Stimulated activated CD8-positive, alpha-beta memory T cell treated with anti-CD3 and anti-CD28 coated beads, Interleukin-2, amount 100 ng/mL, for 48 hours (primary cell): ENCODE results near the gene RHBDF1.
A peak's percentile ranks its signal among the peaks of the same experiment; 100 is the strongest.

Experiments used
- DNase-seq, 2 donors: peaks; one replicate each; pipeline ENCODE4 v3.0.0-alpha.2; 2020; ENCODE audit warnings: low read depth in 2 of 2

The RHBDF1 gene

DNA sequence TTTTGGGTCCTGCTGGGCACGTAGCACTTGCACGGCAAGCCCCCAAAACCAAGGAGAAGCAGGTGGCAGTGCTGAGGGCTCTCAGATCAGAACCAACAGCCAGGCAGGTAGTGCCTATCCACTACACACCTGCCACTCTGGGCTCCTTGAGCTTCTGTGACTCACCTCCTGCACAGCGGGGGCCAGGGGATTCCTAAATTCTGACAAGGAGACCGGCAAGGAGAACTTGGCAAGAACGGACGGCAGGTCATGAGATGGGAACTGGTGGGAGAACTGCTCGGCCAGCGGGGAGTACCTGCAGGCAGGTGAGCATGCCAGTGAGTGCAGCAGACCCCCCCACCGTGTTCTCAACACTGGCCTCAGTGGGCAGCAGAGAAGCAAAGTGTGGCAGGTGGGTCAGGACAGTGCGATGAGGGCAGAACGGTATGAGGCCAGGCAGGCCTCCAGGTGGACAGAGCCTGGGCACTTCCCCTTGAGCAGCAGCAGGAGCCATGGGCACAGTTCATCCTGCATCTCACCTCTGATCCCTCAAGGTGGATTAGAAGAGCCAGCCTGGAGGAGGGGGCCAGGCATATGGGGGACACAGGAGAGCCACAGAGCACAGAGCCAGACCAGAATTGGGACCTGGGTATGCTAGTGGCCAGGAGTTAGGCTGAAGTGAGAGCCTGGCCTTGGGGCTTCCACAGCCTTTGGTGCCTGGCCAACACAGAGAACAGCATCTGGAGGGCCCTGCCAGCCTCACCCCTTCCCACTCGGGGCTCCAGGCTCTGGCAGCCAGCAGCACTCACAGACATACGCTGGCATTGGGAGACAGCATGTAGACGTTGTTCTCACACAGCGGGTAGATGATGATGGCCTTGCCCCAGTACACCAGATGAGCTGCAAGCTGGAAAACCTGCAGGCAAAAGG lies 20.3 kb upstream of the RHBDF1 start:
- DNase-seq: no peak

DNA sequence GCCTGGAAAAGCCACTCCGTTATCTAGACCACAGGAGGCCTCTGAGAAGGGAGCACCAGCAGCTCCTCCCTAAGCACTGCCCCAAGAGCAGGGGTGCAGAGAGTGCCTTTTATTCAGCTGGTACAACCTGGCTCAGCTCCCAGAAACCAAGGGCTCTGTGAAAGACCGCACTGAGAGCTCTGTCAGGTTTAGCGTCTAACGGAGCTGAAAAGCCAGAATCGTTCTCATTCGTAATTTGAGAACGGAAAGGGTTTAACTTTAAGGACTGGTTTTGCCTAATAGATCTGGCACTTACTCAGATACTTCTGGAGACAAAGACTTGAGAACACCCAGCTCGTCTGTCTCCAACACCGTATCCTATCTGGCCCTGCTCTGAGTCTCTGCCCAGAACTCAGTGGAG lies 19.1 kb upstream of the RHBDF1 start:
- DNase-seq: no peak

DNA sequence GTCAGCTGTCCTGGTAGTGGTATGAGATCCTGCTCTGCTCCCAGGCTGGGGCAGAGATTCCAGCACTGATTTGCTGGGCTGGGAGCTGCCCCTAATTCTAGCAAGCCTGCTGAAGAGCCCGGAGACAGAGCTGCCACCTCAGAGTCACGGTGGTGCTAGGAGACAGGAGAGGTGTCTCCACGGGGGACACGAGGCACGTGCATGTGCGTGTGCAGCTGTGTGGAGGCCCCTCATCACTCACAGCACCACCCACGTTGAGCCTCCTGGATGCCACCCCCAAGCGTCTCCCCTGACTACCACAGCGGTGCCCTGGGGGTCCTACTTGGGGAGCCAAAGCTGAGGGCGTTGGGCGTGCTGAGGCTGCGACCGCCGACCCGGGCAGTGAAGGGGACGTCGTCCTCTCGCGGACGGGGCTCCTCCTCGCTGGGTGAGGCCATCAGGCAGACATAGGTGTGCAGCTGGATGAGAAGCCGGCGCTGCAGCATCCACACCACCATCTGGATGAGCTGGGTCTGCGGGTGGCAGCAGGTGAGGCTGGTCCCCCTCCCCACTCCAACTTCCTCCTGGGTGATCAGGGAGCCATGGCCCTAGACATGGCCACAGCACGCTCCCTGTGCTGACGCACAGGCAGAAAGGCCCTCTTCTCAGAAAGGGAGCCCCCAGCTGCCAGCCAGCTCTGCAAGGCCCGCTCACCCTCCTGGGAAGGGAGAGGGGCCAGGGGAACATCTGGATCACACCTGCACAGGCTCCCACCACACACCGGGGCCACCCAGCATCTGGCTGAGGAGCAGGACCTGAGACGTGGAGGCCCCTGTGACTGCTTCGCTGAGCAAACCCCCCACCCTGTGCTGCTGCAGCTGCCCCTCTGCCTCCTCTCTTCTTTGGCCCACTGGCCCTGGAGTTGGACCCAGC lies 17.2 kb upstream of the RHBDF1 start:
- DNase-seq: no peak

DNA sequence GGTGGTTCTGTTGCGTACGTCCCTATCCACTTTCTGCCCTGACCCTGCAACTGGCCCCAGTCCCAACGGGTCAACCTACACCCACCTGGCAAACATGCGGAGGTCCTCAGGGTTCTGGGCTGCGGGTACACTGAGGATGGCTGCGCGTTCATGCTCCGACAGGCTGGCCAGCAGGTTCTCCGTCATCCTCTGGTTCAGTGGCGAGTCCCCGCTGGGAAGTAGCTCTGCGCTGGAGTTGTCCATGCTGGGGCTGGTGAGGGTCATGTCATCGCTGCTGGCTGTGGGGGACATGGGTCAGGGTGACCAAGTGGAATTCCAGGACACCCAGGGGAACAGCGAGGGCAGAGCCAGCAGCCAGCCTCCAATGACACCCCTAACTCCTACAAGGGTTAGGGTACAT lies 16.2 kb upstream of the RHBDF1 start:
- DNase-seq: no peak

DNA sequence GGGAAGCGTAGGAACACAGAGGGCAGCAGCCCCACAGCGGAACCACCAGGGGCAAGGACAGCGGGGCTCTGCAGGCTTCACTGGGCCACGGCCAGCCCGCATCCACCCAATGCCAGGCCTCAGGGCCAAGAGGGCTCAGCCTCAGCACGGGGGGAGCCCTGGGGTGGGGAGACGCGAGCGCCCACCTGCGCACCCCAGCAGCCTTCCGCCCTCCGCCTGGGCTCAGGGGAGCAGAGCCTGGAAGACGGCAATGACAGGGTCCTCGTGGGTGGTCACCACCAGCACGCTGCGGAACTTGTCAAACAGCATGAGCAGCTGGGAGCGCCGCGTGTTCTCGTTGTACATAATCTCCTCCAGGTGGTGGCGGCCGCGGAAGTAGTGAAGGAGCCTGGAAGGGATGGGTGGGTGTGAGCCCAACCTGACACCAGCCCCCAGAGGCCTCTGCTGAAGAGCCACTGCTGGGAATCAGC lies 14.1 kb upstream of the RHBDF1 start:
- DNase-seq: no peak

DNA sequence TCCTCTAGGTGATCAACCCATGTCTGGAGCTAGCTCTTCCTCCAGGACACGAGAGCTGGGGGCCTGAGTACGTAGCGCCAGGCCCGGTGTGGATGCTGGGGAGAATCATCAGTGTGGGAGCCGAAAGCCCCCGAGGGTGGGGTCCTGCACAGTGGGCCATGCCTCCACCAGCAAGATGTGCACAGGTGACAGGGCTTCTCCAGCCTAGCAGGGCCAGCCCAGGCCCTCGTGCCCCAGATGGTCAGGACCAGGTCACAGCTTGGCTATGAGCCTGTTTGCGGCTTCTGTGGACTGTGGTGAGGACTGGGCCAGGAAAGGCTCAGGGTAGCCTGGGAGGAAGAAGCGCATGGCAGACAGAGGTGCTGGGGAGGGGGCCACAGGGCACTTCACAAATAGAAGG lies 13.4 kb upstream of the RHBDF1 start:
- DNase-seq: no peak

DNA sequence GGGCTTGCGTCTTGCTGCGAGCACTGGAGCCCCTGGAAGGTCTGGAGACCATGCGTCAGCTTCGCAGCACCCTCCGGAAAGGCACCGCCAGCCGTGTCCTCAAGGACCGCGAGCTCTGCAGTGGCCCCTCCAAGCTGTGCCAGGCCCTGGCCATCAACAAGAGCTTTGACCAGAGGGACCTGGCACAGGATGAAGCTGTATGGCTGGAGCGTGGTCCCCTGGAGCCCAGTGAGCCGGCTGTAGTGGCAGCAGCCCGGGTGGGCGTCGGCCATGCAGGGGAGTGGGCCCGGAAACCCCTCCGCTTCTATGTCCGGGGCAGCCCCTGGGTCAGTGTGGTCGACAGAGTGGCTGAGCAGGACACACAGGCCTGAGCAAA lies 13.0 kb upstream of the RHBDF1 start:
- DNase-seq: no peak

DNA sequence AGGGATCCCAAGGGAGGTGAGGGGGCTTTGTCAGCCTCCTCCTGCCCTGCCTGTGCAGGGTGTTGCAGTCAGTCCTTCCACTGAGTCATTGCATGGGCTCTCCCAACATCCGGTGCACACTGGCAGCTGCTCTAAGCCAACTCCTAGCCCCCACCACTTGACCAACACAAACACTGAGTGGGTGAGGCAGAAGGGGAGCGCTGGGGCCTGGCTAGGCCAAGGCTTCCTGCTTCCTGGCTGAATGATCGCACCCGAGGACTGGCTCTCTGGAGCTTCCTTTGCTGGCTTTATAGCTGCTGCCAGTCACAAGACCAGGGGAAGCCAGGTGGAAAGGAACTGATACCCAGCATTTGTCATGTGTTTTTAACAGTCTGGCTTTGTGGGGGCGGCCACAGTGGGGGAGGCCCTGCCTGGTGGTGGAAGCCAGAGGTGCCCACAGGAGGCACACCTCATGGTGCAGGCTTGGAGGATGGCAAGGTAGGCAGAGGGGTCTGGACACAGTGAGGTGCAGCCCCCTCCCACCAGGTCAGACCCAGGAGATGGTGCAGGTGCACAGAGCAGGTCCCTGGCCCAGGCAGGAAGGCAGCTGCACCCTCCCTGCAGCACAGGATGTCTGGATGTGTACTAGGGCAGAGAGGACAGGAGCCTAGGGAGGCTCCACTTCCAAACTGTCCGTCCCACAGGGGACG lies 12.4 kb upstream of the RHBDF1 start:
- DNase-seq: peak; percentile 51 to 53

DNA sequence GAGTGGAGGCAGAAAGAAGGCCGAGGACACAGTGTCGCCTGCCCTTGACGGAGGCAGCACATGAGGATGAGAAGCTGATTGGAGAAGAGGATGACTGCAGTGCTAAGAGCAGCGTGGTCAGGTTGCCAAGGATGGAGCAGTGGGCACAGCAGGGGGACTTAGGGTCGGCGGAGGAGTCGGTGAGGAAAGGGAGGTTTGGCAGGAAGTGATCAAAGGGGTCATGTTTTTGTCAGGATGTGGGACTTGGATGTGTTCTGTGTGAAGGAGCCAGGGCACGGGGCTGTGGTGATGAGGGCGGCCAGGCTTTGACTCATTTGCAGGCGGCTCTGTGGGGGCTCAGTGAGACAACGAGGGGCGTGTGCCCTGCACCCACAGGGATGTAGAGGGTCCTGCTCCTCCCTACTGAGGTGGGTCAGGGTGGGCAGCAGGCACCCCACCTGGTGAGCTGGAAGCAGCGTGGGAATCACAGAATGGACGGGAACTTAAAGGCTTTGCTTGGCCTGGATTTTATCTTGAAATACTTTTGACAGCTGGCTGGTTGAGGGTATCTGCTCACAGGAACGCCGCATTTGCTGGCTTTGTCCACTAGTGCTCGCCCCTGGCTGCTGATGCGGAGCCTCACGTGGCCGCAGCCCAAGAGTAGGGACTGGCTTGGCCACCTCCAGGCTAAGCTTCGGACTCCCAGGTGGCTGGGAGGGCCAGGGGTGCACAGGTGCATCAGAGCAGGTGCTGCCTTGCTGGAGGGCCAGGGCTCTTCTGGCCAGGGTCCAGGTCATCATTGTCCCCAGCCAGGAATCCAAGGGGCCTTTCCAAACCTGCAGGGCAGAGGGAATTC lies 11.6 kb upstream of the RHBDF1 start:
- no peak for DNase-seq

DNA sequence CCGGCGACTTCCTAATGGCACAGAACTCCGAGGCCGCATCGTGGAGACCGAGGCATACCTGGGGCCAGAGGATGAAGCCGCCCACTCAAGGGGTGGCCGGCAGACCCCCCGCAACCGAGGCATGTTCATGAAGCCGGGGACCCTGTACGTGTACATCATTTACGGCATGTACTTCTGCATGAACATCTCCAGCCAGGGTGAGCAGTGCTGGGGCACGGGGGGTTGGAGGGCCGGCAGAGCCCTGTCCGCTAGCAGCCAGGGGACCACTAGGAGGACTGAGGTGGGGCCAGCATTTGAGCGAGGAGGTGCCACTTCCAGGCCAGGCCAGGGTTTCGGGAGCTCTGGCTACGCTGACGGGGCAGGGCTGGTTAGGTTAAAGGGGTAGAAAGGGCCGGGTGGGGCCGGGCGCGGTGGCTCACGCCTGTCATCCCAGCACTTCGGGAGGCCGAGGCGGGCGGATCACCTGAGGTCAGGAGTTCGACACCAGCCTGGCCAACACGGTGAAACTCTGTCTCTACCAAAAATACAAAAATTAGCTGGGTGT lies 10.7 kb upstream of the RHBDF1 start:
- no peak for DNase-seq

DNA sequence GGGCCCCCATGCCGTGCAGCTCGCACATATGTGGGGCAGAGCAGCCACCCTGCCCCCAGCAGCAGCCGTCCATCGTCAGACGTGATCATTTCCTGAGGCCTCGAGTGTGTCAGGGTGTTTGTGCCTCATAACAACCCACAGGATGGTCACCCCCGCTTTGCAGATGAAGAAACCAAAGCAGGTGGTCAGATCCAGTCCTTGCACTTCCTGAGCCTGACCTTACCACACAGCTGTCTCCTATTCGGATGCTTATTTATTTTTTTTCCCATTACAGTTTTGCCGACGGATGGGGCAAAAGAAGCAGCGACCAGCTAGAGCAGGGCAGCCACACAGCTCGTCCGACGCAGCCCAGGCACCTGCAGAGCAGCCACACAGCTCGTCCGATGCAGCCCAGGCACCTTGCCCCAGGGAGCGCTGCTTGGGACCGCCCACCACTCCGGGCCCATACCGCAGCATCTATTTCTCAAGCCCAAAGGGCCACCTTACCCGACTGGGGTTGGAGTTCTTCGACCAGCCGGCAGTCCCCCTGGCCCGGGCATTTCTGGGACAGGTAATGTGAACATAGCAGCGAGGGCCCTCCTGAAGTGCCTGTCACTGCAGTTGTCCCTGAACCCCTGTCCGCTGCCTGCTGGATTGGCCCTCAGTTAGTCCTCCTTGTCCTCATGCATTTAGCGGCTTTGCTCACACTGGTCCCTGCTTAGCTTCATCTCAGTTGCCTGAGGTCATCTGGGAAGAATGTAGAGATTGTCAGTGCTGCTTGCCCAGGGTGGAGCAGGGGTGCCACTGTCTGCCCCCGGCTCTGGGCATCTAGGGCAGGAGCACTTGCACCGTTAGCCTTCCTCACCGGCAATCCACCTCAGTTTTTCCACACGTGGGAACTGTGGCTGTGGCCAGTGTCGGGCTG lies 7.0 kb upstream of the RHBDF1 start:
- no peak for DNase-seq

DNA sequence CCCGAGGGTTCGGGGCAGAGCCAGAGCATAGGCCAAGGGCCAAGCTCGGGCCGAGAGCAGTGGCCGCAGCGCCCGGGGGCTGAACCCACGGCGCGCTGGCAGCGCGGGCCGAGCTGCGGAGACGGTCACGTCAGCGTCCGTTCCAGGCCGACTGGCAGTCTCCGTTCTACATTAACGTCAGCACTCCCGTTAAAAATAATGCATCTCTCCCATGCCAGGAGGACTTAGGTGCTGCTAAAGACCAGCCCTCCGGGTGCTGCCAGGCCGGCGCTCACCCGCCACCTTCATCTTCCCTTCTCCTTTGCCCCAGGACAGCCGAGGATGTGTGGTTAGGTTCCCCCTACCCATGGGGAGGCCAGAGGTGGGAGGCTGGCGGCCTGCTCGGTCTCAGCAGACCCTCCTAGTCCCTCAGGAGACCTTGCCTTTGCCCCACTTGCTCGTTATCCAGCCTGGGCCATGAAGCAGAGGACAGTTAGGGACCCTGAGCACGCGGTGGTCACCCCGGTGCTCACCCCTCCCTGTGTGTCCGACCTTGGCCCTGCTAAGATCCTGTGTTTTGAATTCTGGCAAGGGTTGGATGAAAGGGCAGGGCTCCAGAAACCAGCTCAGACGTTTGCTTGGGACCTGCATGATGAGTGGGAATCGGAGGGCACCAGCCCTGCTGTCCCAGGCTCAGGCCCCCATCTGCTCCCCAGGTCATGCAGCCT lies 6.2 kb upstream of the RHBDF1 start:
- DNase-seq: no peak

DNA sequence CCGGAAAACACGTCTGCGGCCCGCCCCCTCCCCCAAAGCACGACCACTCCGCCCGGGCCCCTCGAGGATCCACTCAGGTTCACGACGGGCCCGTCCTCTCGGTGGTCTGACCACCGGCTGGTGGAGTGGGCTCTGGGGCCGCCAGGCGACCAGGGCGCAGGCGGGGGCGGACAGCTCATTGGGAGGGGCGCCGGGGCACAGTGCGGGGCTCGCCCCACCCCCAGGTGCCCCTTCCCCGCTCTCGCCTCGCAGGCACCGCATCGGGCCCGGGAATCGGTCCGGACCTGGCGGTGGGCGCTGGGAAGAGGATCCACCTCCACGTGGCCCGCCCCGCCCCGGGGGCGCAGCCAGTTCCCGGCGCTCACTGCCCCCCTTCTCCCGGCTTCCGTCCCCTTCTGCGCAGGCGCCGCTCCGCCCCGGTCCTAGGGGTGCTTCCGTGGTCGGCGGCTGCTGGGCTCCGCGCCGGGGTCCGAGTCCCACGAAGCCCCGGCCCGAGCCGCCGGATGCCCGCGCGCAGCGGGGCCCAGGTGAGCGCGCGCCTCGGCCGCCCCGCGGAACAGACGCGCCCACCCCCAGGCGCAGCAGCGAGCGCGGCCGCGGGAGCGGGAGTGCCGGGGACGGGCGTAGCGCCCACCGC lies 5.5 kb upstream of the RHBDF1 start, which contains the start of gene MPG:
MPG (plus strand) TSS at position 419 of the 637 bp plus-strand sequence; CDS start at position 504, 85 bp downstream.
- peak; percentile 78 to 83 for DNase-seq

DNA sequence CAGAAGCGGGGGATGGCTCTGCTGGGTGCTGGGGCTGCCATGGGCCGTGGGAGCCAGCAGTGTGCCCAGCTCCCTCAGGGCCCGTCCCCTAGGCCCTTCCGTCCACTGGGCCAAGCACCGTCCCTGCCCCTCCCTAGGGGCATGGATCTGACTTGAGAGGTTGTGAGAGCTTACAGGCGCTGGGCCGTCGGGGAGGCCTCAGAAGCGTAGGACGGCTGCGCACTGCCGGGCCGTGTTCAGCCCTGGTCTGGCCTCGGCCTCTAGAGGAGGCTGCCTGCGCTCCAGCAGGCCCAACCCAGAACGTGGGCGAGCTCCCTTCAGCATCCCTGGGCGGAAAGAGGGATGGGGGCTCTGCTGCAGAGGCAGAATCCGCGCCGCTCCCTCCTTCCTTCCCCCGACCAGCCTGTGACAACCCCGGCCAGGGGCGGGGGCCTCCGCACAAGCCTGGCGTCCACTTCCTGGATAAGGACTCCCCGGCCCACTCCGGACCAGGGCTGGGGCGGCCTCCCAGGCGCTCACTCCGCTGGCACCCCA lies 4.9 kb upstream of the RHBDF1 start:
- peak; percentile 24 to 25 for DNase-seq

DNA sequence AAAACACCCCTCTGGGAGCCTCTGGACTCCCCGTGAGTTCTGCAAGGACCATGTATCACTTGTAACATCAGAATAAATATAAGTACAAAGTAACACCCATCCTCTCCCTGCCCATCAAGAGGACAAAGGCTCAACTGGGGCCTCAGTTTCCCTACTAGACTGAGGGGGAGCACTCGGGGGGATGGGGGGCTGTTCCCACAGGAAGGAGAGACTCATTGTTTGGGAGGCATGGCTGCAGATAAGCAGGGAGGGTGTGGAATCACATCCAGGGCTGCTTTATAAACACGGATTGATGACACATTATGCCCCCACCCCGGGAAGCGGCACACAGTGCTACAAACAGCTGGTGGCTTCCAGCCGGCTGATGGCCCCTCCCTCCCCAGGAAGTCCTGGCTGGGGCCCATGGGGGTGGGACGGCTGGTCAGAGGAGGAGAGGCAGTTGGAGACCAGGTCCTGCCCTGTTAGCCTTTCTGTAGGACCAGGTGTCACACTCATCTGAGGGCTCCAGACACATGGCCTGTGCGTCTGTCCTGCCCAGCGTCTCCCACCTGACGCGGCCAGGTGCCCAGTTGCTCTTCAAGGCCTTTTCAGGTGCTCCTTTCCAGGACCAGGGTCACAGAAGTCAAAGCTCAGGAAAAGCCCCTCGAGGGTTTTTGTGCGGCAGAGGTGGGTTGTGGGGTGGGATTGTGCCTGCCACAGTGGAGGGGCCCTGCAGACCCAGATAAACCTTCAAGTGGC lies 4.3 kb upstream of the RHBDF1 start:
- no peak for DNase-seq

DNA sequence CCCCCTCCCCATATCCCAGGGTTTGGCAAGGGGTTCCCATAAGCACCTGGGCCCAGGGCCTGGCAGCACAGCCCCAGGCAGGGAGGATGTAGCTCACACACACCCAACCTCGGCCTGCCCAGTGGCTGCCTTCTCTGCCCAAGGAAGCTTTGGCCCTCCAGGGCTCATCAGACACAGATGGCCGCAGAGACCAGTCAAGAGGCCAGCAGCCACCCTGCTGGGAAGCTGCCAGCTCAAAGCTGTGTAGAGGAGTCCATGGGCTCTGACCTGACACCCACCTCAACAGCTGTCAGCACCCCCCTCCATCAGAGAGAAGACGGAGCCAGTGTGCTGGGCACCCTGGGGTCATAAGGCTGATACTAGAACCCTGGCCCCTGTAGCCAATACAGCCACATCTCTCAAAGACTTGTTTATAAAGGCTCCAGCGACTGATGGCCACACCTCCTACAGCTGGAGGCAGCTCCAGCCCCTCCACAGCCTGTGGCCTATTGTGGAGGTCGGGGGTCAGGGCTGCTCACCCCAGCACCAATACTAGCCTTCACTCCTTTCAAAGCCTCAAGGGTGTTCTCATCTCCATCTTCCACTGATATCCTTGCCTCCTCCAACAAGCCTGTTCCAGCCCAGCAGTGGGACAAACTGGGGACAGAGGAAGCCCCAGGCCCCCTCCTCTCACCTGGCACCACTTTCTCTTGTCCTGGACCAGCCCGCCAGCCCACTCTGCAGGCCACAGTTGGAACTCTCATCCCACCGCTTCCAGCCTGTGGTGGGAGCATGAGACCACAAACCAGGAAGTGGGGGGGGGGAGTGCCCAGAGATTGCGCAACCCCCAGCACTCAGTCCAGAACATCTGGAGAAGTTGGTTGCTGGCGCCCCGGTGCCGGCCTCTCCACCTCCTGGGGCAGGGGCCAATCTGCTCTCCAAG lies 3.4 kb upstream of the RHBDF1 start:
- DNase-seq: no peak
